Left lung (tissue), 10 donors: ENCODE data around the gene CHCHD3. TPM values are rescaled to one million over a fixed set of nuclear protein-coding genes. Genes with fewer than 3 reads are reported as not detected.

ENCODE experiments used
- ATAC-seq: fragments of 200-7000 bp; cut with Tn5 transposase; one replicate; pipeline ENCODE4 v1.9.1; 2020; ENCODE audit warnings: moderate library complexity
- DNase-seq, 4 donors: peaks; one replicate each; pipeline ENCODE4 v3.0.0-alpha.2; 2013 to 2020
- H3K27ac ChIP-seq, 2 donors: fragments of 200-600 bp; sonication (generic) in 1 of 2; one replicate each; pipeline versions ENCODE4 v1.5.0 to v1.8.0; 2020 to 2021
- H3K27me3 ChIP-seq, 2 donors: fragments of 200-600 bp; sonication (generic) in 1 of 2; one replicate each; pipeline versions ENCODE4 v1.5.0 to v1.8.0; 2020 to 2021
- H3K36me3 ChIP-seq, 2 donors: fragments of 200-600 bp; sonication (generic) in 1 of 2; one replicate each; pipeline versions ENCODE4 v1.5.0 to v1.8.0; 2020 to 2021
- H3K4me1 ChIP-seq, 2 donors: fragments of 200-600 bp; one replicate each; pipeline ENCODE4 v1.8.0; 2021
- H3K4me3 ChIP-seq, 2 donors: fragments of 200-600 bp; sonication (generic) in 1 of 2; one replicate each; pipeline versions ENCODE4 v1.5.0 to v1.8.0; 2020 to 2021; ENCODE audit warnings: mild to moderate bottlenecking in 1 of 2
- H3K9me3 ChIP-seq, 2 donors: fragments of 200-600 bp; sonication (generic) in 1 of 2; one replicate each; pipeline versions ENCODE4 v1.5.0 to v1.8.0; 2020 to 2021
- CTCF ChIP-seq, 2 donors: fragments of 200-600 bp; sonication (generic) in 1 of 2; IDR thresholded peaks; one replicate each; pipeline versions ENCODE4 v1.5.0 to v1.8.0; 2021; ENCODE audit warnings: antibody characterized with exemption in 2 of 2
- intact Hi-C, 2 donors: fragments of 100-400 bp; cut with DNase I; formaldehyde crosslinking; loops; one replicate each; pipeline versions ENCODE4 v1.11.2 to v1.14.2; 2022
- polyA plus RNA-seq, 6 donors: library from polyadenylated mRNA; unstranded; fragments of 120-200 nt; gene quantifications; one replicate each; pipeline ENCODE4 v1.2.1, GENCODE V29; 2013; ENCODE audit not compliant: insufficient read length in 6 of 6
- total RNA-seq, 2 donors: library from RNA; stranded (reverse); fragmentation: NEBNext Ultra II Directional; extraction: Animal tissue kit (Norgen Biotek cat#: 25700); gene quantifications; one replicate each; pipeline ENCODE4 v1.2.1, GENCODE V29; 2021
- donor health status: DM: no; HTN: yes; CAD: no.
- donor health status: DM: no; HTN: no; CAD: no.

Gene CHCHD3
- total and polyA plus RNA-seq, 8 donors, result 45.4 to 58.9 (median 54.5) TPM

DNA sequence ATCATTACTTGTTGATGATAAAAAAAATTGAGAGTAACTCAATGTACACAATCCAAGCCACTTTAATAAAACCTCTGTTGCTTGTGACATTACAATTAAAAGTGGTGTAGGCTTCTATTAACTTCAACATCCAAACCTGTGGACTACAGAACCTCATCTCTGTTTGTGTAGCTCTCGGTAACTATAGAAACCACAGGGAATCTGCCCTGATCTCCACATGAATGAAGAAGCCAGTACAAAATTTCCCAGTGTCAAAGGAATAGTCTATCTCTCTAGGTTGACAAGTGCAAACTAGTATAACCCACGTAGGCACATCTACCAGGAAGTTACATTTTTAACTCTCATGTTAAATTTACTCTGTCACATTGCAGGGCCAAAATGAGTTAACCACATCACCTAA lies 204.3 kb downstream of the CHCHD3 start:
- no peaks in the 10 kb centered on the region for H3K27me3 ChIP-seq
- TF ChIP-seq CTCF (IDR thresholded peaks at IDR 0.05), result no peak
- no peak overlapping the region for H3K27ac ChIP-seq
- no peak for DNase-seq
- H3K9me3 ChIP-seq, result no peaks in the 10 kb centered on the region
- no peak for ATAC-seq
- H3K4me3 ChIP-seq, result no peak overlapping the region
- intact Hi-C loops, result no loop called here
- no peaks in the 10 kb centered on the region for H3K4me1 ChIP-seq
- H3K36me3 ChIP-seq, result no peaks in the 10 kb centered on the region

DNA sequence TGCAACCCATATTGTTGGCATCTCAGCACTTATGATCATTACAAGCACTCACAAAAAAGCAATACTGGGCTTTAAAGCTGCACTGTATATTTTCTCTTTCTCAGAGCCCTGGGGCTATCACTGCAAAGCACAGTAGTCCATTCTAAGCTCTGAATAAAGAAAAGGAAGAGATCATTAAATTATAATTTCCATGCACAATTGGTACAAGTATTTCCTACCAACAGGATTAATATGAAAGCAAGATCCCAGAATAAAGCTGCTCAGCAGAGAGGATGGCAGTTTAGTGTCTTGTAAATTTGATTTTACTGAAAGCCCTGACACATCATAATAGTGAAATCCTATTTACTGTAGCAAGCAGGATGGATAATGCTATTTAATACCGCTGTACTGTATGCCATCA lies 205.3 kb downstream of the CHCHD3 start:
- DNase-seq, result no peak
- Histone ChIP-seq H3K4me1 (no peaks in the 10 kb centered on the region), H3K4me3 (no peak overlapping the region), H3K27ac (no peak overlapping the region), H3K36me3 (no peaks in the 10 kb centered on the region), H3K9me3 (no peaks in the 10 kb centered on the region), H3K27me3 (no peaks in the 10 kb centered on the region)
- TF ChIP-seq CTCF (IDR thresholded peaks at IDR 0.05), result no peak
- intact Hi-C loops, result no loop called here
- no peak for ATAC-seq

DNA sequence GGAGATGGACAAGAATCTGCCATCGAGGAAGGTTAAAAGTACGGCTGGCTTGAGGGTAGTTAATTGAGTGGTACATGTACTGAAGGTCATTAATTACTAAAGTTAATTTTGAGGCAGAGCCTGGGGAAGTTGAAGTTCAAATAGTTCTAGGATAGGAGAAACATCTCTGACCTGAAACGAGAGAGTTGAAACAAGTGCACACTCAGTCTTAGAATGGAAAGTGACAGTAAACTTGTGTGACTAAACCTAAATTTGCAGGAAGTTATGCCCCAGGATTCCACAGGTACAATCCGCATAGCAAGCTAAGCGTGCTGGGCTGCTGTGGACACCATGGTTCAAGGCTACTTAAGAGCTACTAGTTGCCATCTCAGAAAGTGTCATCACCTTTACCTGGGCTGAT lies 209.9 kb downstream of the CHCHD3 start:
- Histone ChIP-seq H3K4me3 (no peak overlapping the region), H3K9me3 (no peaks in the 10 kb centered on the region), H3K4me1 (no peaks in the 10 kb centered on the region), H3K27ac (no peak overlapping the region), H3K36me3 (no peaks in the 10 kb centered on the region), H3K27me3 (no peaks in the 10 kb centered on the region)
- ATAC-seq (no peak), DNase-seq (no peak)
- TF ChIP-seq CTCF (IDR thresholded peaks at IDR 0.05), result no peak
- intact Hi-C loops, result no loop called here

GRCh38 chr7:132871419-132871818 lies 210.5 kb downstream of the CHCHD3 start:
- no peak for TF ChIP-seq CTCF (IDR thresholded peaks at IDR 0.05)
- H3K27ac ChIP-seq, result no peak overlapping the region
- no peak overlapping the region for H3K4me3 ChIP-seq
- H3K36me3 ChIP-seq, result no peaks in the 10 kb centered on the region
- H3K27me3 ChIP-seq, result no peaks in the 10 kb centered on the region
- intact Hi-C loops, result no loop called here
- no peak for DNase-seq
- no peaks in the 10 kb centered on the region for H3K9me3 ChIP-seq
- H3K4me1 ChIP-seq, result peaks cover 0 to 2% of the 10 kb centered on the region in 2 donors
- no peak for ATAC-seq

GRCh38 chr7:132869166-132869861 lies 212.6 kb downstream of the CHCHD3 start:
- ATAC-seq (no peak), DNase-seq (no peak)
- Histone ChIP-seq H3K27ac (no peak overlapping the region), H3K27me3 (no peaks in the 10 kb centered on the region), H3K9me3 (no peaks in the 10 kb centered on the region), H3K4me1 (peaks cover 0 to 4% of the 10 kb centered on the region in 2 donors), H3K4me3 (no peak overlapping the region), H3K36me3 (no peaks in the 10 kb centered on the region)
- intact Hi-C loops, result no loop called here
- no peak for TF ChIP-seq CTCF (IDR thresholded peaks at IDR 0.05)
